ENCODE data around the gene VPS8.

DNA sequence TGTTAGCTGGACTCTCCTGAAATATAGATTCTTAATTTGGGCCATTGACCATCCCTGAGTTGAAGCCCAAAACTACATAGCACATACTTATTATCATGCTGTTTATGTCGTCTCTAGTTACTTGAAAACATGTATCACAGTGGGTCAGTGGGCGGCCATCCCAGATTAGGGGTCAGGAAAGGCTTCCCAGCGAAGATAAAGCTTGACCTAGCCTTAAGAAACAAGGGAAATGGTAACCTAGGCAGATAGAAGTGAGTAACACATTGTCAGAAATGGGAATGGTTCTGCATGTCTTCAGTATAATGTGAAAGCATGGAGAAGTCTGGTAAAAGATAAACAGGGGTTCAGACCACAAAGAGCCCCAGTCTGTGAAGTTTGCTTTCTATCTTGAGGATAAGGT, 216.2 kb downstream of the VPS8 start:
- TF ChIP-seq, protein P1, sequence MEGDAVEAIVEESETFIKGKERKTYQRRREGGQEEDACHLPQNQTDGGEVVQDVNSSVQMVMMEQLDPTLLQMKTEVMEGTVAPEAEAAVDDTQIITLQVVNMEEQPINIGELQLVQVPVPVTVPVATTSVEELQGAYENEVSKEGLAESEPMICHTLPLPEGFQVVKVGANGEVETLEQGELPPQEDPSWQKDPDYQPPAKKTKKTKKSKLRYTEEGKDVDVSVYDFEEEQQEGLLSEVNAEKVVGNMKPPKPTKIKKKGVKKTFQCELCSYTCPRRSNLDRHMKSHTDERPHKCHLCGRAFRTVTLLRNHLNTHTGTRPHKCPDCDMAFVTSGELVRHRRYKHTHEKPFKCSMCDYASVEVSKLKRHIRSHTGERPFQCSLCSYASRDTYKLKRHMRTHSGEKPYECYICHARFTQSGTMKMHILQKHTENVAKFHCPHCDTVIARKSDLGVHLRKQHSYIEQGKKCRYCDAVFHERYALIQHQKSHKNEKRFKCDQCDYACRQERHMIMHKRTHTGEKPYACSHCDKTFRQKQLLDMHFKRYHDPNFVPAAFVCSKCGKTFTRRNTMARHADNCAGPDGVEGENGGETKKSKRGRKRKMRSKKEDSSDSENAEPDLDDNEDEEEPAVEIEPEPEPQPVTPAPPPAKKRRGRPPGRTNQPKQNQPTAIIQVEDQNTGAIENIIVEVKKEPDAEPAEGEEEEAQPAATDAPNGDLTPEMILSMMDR (IDR thresholded peaks at IDR 0.05 in 2 of 3, conservative IDR thresholded peaks at IDR 0.05 in 1 of 3; ENCODE audit: borderline replicate concordance in 1 of 3, insufficient read depth in 1 of 3, low read depth in 2 of 3, low read length in 2 of 3) = no peak
- TF ChIP-seq SIN3A (IDR thresholded peaks at IDR 0.05; ENCODE audit: low read depth) = no peak
- TF ChIP-seq EZH2phosphoT487 (IDR thresholded peaks at IDR 0.05; ENCODE audit: borderline replicate concordance) = no peak
- TF ChIP-seq MAX (IDR thresholded peaks at IDR 0.05) = no peak
- TF ChIP-seq POLR2AphosphoS5 (IDR thresholded peaks at IDR 0.05; ENCODE audit: low read depth, low read length) = no peak
- TF ChIP-seq POLR2A (IDR thresholded peaks at IDR 0.05; ENCODE audit: borderline replicate concordance, extremely low read depth, insufficient read depth, insufficient read length) = no peak
- TF ChIP-seq TCF7L2 (IDR thresholded peaks at IDR 0.05; ENCODE audit: borderline replicate concordance, extremely low read depth, insufficient read depth, insufficient read length) = no peak
- no peak for TF ChIP-seq FOSL1 (IDR thresholded peaks at IDR 0.05; ENCODE audit: low read depth)
- TF ChIP-seq, protein P2, sequence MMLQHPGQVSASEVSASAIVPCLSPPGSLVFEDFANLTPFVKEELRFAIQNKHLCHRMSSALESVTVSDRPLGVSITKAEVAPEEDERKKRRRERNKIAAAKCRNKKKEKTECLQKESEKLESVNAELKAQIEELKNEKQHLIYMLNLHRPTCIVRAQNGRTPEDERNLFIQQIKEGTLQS (IDR thresholded peaks at IDR 0.05) = no peak
- TF ChIP-seq, protein P3, sequence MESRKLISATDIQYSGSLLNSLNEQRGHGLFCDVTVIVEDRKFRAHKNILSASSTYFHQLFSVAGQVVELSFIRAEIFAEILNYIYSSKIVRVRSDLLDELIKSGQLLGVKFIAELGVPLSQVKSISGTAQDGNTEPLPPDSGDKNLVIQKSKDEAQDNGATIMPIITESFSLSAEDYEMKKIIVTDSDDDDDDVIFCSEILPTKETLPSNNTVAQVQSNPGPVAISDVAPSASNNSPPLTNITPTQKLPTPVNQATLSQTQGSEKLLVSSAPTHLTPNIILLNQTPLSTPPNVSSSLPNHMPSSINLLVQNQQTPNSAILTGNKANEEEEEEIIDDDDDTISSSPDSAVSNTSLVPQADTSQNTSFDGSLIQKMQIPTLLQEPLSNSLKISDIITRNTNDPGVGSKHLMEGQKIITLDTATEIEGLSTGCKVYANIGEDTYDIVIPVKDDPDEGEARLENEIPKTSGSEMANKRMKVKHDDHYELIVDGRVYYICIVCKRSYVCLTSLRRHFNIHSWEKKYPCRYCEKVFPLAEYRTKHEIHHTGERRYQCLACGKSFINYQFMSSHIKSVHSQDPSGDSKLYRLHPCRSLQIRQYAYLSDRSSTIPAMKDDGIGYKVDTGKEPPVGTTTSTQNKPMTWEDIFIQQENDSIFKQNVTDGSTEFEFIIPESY (IDR thresholded peaks at IDR 0.05; ENCODE audit: extremely low read depth, insufficient replicate concordance, low read length) = no peak
- TF ChIP-seq RAD21 (IDR thresholded peaks at IDR 0.05; ENCODE audit: low read depth) = no peak
- TF ChIP-seq CBX3 (IDR thresholded peaks at IDR 0.05; ENCODE audit: low read depth) = no peak
- TF ChIP-seq EZH2 (IDR thresholded peaks at IDR 0.05) = no peak
- TF ChIP-seq YY1 (IDR thresholded peaks at IDR 0.05; ENCODE audit: extremely low read depth, insufficient replicate concordance, low read depth, low read length) = no peak

All from HCT116 (cell line).